Lung (tissue), 12 donors: ENCODE results near the gene AFAP1L2. TPM values are rescaled to one million over a fixed set of nuclear protein-coding genes. Genes with fewer than 3 reads are reported as not detected.

ENCODE experiments used
- ATAC-seq: fragments of 200-7000 bp; cut with Tn5 transposase; one replicate; pipeline ENCODE4 v1.9.1; 2020; ENCODE audit warnings: moderate number of reproducible peaks; ENCODE audit not compliant: insufficient read depth, low FRiP score
- DNase-seq, 3 donors: peaks; one replicate each; pipeline ENCODE4 v3.0.0-alpha.2; 2013 to 2017
- H3K27ac ChIP-seq, 2 donors: one replicate each; pipeline ENCODE4 v1.5.1; 2013; ENCODE audit warnings: mild to moderate bottlenecking in 2 of 2, moderate library complexity in 2 of 2, control low read depth in 1 of 2, inconsistent platforms in 1 of 2, low read depth in 1 of 2, low read length in 1 of 2
- H3K27me3 ChIP-seq, 3 donors: one replicate each; pipeline ENCODE4 v1.5.1; 2013; ENCODE audit warnings: low read length in 2 of 3; ENCODE audit not compliant: control insufficient read depth in 3 of 3, insufficient read depth in 3 of 3
- H3K36me3 ChIP-seq, 4 donors: one replicate each; pipeline ENCODE4 v1.5.1; 2013; ENCODE audit warnings: low read length in 4 of 4, mild to moderate bottlenecking in 1 of 4, moderate library complexity in 1 of 4; ENCODE audit not compliant: control insufficient read depth in 4 of 4, insufficient read depth in 4 of 4
- H3K4me1 ChIP-seq, 5 donors: one replicate each; pipeline ENCODE4 v1.5.1; 2013; ENCODE audit warnings: low read length in 5 of 5, mild to moderate bottlenecking in 2 of 5, moderate library complexity in 1 of 5; ENCODE audit not compliant: control insufficient read depth in 5 of 5, insufficient read depth in 5 of 5
- H3K4me3 ChIP-seq: one replicate; pipeline ENCODE4 v1.5.1; 2013; ENCODE audit warnings: mild to moderate bottlenecking, control low read depth, moderate library complexity
- H3K9ac ChIP-seq, 2 donors: one replicate each; pipeline ENCODE4 v1.5.1; 2013; ENCODE audit warnings: low read length in 2 of 2, control low read depth in 1 of 2; ENCODE audit not compliant: insufficient read depth in 1 of 2
- H3K9me3 ChIP-seq, 4 donors: one replicate each; pipeline ENCODE4 v1.5.1; 2013; ENCODE audit warnings: low read length in 3 of 4, mild to moderate bottlenecking in 1 of 4, moderate library complexity in 1 of 4; ENCODE audit not compliant: control insufficient read depth in 4 of 4, insufficient read depth in 3 of 4
- WGBS, 2 donors: extraction: QIAGEN DNeasy Blood & Tissue Kit; methylation state at CpG; one replicate each; pipeline ENCODE4 v1.1.7; 2013; 5-methylcytosine and 5-hydroxymethylcytosine counted together
- polyA plus RNA-seq, 2 donors: library from polyadenylated mRNA; stranded (reverse); fragments of 200-250 nt; gene quantifications; one replicate each; pipeline ENCODE4 v1.2.1, GENCODE V29; 2013
- total RNA-seq, 2 donors: library from RNA; depleted of rRNA in 1 of 2; stranded (reverse); fragments of >200 nt in 1 of 2; gene quantifications; one replicate each; pipeline ENCODE4 v1.2.1, GENCODE V29; 2014 to 2021
- TF ChIP-seq, protein P1 (sequence below): IDR thresholded peaks from 2 replicates; pipeline ENCODE4 v1.5.1; 2012; ENCODE audit warnings: mild to moderate bottlenecking; ENCODE audit errors: control extremely low read depth, extremely low read depth
- donor health status: control.
- donor health status: control.
- donor health status: Bipolar disorder and iron deficiency.
- donor health status: healthy.
- donor health status: DM: yes; HTN: yes; CAD: no.

Gene AFAP1L2
- total and polyA plus RNA-seq, 4 donors = 2.0 to 21.0 (median 5.8) TPM

- 52 to 77% methylated on average over 4 of the region's 4 CpGs for WGBS, 2 donors
- Histone ChIP-seq H3K27me3 (no peaks in the 10 kb centered on the region), H3K36me3 (peaks cover 0 to 4% (median 0%) of the 10 kb centered on the region in 4 donors), H3K9me3 (peaks cover 0 to 3% (median 0%) of the 10 kb centered on the region in 4 donors), H3K4me1 (peaks cover 0 to 28% (median 15%) of the 10 kb centered on the region in 5 donors), H3K9ac (no peak overlapping the region), H3K27ac (no peak overlapping the region), H3K4me3 (no peak overlapping the region)
- no peak for ATAC-seq
- DNase-seq = no peak
- TF ChIP-seq, protein P1, sequence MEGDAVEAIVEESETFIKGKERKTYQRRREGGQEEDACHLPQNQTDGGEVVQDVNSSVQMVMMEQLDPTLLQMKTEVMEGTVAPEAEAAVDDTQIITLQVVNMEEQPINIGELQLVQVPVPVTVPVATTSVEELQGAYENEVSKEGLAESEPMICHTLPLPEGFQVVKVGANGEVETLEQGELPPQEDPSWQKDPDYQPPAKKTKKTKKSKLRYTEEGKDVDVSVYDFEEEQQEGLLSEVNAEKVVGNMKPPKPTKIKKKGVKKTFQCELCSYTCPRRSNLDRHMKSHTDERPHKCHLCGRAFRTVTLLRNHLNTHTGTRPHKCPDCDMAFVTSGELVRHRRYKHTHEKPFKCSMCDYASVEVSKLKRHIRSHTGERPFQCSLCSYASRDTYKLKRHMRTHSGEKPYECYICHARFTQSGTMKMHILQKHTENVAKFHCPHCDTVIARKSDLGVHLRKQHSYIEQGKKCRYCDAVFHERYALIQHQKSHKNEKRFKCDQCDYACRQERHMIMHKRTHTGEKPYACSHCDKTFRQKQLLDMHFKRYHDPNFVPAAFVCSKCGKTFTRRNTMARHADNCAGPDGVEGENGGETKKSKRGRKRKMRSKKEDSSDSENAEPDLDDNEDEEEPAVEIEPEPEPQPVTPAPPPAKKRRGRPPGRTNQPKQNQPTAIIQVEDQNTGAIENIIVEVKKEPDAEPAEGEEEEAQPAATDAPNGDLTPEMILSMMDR = no peak
Observed at GRCh38 chr10:114379631-114380041, 24.7 kb downstream of the AFAP1L2 start.

DNA sequence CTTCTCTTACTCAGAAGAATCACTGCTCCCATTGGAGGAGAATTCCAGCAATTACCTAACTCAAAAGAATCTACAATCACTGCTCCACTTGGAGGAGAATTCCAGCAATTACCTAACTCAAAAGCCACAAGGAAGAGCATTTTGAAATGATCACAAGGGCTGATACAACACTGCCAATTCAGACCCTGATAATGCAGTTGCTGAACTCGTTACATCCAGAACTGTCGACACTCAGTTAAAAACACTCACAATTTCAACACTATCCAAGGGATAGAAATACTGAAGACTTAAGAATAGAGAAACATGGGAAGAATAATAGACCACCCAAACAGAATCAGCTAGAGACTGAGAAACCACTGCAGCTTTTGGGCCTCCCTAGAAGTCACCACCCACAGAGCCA is 27.8 kb downstream of the AFAP1L2 start:
- H3K27me3 ChIP-seq = no peaks in the 10 kb centered on the region
- TF ChIP-seq, protein P1 = no peak
- H3K4me1 ChIP-seq = peaks cover 0 to 34% (median 20%) of the 10 kb centered on the region in 5 donors
- ATAC-seq (no peak), DNase-seq (peak in 2 of 3 donors; percentile 75 to 90)
- H3K27ac ChIP-seq = no peak overlapping the region
- no peaks in the 10 kb centered on the region for H3K36me3 ChIP-seq
- H3K9ac ChIP-seq = peak overlapping the region in 1 of 2 donors; percentile 50
- no peak overlapping the region for H3K4me3 ChIP-seq
- peaks cover 0 to 3% (median 0%) of the 10 kb centered on the region in 4 donors for H3K9me3 ChIP-seq
- 77 to 84% methylated on average over 2 of the region's 2 CpGs for WGBS, 2 donors

DNA sequence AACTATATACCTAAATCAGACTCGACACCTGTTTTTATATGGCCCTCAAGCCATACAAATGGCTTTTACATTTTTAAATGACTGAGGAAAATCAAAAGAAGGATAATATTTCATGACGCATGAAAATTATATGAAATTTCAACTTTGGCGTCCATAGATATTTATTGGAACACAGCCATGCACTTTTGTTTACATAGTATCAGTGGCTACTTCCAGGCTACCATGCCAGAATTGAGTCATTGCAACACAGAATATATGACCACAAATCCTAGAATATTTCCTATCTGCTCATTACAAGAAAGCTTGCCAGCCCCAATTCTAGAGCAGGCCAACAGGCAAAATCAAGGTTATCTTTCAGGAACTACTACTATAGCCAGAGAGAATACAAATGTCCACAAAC is 29.3 kb downstream of the AFAP1L2 start:
- Histone ChIP-seq H3K4me1 (peaks cover 4 to 41% (median 20%) of the 10 kb centered on the region in 5 donors), H3K36me3 (no peaks in the 10 kb centered on the region), H3K9ac (no peak overlapping the region), H3K9me3 (no peaks in the 10 kb centered on the region), H3K4me3 (no peak overlapping the region), H3K27me3 (no peaks in the 10 kb centered on the region), H3K27ac (no peak overlapping the region)
- DNase-seq = peak; percentile 56 to 97 (median 95)
- 69 to 70% methylated on average over 3 of the region's 3 CpGs for WGBS, 2 donors
- TF ChIP-seq, protein P1 = no peak
- no peak for ATAC-seq
